GM19324 (cell line): ENCODE data around the gene ST3GAL5.

Experiments used
- ATAC-seq: cut with Tn5 transposase; IDR thresholded peaks from one replicate; pipeline ENCODE4 v1.9.1; 2021; ENCODE audit warnings: mild to moderate bottlenecking, moderate library complexity; ENCODE audit not compliant: unreplicated experiment, low FRiP score

The ST3GAL5 gene

DNA sequence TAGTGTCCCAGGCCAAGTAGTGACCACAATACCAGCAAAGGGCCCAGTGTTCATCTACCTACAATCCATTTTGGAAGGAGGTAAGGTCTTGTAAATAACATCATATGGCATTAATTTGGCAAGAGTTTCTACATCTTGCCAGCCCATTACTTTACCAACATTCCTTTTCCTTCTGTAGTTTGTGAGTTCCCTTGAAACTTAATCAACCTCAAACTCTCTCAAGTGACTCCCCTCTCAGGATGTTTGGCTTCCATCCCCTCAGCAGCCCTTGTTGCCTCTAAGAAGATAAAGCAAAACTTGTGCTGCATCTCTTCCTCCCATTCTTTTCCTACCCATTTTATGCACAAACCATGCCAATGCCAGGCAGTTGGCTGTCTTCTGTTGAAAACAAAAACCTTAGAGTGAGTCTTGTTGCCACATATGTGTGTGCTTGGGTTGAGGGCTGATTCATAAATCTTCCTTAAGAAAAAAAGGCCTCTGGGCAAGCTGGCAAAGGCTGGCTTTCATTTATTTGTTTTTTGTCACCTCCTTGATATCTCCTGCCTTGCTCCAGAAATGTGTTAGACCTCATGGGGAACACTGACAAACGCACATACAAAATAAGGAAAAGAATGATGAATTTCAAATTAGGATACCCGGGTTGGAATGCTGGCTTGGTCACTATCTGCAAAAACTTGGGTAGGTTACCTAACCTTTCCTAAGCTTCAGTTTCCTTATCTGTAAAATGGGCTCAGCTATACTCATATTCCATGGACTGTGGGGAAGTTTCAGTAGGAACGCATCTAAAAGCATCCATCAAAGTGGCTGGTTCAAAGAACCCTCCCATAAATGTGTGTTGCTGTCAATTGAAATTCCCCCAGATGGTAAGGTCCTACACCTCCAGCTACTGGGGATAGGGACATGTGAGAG lies 29.4 kb upstream of the ST3GAL5 start:
- ATAC-seq = no peak

DNA sequence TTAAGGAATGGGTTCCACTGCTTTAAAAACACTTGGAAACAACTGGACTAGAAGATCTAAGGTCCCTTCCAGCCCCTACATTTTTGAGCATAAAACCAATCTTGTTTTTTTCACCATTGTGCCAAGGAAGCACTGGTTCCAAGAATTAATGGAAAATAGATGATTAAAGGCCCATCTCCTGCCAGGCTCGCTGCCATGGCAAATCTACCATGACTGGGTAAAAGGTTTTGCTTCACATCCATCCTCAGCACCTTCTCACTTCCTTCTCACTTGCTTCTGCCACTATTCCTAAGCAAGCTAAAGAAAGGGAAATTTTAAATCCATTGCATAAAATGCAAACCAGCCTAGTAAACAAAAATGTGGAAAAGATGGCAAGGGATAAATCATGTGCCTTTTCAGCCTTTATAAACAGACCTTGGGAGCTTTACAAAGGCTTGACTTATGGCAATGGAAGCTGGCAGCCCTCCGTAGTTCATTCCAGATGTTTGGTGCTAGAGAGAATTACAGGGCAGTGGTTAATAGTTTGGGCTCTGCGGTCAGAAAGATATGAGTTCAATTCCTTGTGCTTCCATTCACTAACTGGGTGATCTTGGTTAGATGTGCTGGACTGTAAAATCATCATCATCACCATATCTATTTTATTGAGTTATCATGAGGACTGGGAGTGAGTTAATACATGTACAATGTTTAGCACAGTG lies 27.0 kb upstream of the ST3GAL5 start:
- no peak for ATAC-seq

GRCh38 chr2:85914922-85915321 lies 26.1 kb upstream of the ST3GAL5 start:
- no peak for ATAC-seq

DNA sequence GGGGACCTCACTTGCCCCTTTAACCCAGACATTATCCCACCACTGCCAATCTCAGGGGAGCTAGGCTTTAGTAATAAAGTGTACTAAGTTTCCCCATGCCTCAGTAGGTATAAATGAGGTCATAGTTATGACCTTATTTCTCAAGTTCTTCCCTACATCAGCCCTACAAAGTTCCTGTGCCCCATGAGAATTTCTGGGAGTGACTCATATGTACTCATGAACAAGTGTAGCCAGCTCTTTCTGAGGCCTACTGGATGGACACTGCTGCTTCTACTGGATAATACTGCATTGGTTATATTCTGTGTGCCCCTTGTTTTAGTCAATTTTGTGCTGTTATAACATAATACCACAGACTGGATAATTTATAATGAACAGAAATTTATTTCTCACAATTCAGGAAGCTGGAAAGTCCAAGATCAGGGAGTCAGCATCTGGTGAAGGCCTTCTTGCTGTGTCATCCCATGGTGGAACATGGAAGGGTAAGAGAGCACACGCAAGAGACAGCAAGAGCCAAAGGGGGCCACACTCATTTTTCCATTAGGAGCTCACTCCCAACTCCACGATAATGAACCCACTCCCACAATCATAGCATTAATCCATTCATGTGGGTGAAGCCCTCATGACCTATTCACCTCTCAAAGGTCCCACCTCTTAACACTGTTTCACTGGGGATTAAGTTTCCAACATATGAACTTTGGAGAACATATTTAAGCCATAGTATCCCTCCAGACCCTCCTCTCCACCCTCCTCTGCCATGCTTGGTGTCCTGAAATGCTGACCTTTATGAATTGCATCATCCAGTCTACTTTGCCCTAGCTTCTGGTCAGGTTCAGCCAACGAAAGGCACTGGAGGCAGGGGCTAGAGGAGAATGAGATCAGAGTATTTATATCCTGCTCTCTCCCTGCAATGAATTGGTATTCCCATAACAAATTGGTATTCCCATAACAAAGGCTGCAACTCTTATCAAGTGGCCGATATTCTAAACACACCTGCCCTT lies 25.4 kb upstream of the ST3GAL5 start:
- no peak for ATAC-seq

GRCh38 chr2:85911814-85912692 lies 23.3 kb upstream of the ST3GAL5 start:
- ATAC-seq = no peak

GRCh38 chr2:85911097-85911496 lies 22.3 kb upstream of the ST3GAL5 start:
- ATAC-seq = no peak

DNA sequence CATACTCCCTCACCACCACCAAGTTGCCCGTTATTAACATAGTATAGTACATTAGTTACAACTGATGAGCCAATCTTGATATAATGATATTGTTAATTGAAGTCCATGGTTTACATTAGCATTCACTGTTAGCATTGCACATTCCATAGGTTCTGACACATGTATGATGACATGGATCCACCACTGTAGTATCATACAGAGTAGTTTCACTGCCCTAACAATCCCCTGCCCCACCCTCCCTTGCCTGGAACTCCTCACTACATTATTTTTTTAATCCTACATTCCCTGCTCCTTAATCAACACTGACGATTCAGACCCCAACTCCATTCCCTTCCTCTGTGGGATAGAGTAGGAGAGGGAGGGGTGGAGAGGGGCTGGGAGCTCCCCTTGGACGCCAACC lies 20.2 kb upstream of the ST3GAL5 start:
- ATAC-seq = no peak

GRCh38 chr2:85908506-85908905 lies 19.7 kb upstream of the ST3GAL5 start:
- no peak for ATAC-seq

GRCh38 chr2:85907671-85908157 lies 18.9 kb upstream of the ST3GAL5 start:
- no peak for ATAC-seq

DNA sequence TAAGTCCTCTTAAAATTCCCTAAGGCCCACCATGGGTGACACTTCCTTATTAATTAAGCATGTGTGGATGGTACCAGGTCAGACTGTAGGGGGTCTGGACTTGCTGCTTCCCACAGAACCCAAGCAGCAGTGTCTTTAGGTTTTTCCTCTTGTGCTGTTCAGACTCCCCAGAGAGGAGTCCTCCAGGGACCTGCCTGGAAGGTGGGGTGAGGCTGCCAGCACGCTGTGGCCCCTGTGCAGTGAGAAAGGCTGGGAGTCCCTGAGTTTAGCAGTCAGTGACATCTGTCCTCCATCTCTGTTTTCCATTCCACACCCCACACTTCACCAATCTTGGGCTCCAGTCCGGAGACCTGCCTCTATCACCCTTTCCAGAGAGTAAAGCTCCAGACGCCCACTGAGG lies 18.0 kb upstream of the ST3GAL5 start:
- no peak for ATAC-seq

DNA sequence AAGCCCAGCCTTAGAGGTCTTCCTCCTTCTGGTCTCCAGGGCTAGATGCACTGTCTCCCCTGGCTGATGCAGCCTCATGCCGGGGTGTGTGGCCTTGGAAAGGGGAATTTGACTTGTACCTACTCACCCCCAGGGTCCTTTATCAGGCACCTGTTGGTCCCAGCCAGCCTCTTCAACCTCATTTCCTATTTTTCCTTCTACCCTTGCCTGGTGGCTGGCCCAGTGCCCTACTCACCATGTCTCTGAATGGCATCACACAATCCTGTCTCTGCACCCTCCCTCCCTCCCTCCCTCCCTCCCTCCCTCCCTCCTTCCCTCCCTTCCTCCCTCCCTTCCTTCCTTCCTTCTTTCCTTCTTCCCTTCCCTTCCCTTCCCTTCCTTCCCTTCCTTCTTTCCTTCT lies 17.1 kb upstream of the ST3GAL5 start:
- ATAC-seq = no peak

- ATAC-seq = no peak
Observed at GRCh38 chr2:85905187-85905666, 16.4 kb upstream of the ST3GAL5 start.

DNA sequence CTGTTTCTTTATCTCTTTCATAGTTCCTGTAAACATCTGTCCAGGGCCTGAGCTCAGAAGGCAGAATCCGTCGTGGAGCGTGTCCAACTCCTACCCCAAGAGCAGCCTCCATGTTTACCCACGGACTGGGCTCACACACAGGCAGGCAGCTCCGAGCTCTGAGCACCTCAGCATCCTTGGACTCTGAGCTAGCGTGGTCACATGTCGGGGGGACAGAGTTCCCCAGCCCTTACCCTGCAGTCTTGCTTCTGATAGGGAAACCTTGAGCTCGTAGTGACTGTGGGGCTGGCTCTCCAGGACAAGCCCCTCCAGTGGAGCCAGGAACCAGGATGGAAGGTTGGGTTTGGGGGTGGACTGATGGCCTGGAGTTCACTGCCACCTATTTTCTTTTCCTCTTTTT lies 15.1 kb upstream of the ST3GAL5 start:
- no peak for ATAC-seq

DNA sequence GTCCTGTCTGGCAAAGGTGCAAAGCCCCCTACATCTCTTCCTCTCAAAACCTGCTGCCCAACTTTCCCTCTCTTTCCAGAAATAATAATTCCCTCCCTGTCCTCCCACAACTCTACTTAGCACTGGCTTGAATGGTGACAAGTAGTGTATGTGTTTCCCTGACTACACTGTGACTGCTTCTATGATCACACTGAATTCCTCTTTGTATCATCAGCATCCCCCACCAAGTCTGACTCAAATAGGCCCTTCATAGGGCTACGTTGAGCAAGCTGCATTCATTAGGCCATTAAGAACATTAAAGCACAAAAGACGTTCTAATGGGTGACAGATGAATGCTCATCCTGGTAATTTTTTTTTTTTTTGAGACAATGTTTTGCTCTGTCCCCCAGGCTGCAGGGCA lies 13.7 kb upstream of the ST3GAL5 start:
- no peak for ATAC-seq

- no peak for ATAC-seq
Observed at GRCh38 chr2:85901155-85901554, 12.4 kb upstream of the ST3GAL5 start.

- ATAC-seq = no peak
Observed at GRCh38 chr2:85900366-85900765, 11.6 kb upstream of the ST3GAL5 start.

DNA sequence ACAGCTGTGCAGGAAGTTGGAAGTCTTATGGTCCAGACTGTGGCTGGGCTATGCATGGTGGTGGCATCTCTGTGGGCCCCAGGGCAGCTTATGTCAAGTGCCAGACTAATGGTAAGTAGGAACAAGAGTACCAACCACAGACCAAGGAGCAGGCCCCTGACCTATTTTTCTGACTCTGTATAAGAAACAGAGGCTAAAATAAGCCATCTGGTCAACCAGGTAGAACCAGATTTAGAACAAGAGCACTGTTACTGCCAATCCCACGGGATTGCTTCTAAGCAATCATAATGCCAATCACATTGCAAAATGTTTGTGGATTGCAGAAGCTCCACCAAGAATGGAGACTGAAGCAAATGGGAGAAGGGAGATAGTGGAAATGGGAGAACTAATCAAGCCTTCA lies 11.1 kb upstream of the ST3GAL5 start:
- ATAC-seq = no peak

- ATAC-seq = no peak
Observed at GRCh38 chr2:85899284-85899683, 10.5 kb upstream of the ST3GAL5 start.

DNA sequence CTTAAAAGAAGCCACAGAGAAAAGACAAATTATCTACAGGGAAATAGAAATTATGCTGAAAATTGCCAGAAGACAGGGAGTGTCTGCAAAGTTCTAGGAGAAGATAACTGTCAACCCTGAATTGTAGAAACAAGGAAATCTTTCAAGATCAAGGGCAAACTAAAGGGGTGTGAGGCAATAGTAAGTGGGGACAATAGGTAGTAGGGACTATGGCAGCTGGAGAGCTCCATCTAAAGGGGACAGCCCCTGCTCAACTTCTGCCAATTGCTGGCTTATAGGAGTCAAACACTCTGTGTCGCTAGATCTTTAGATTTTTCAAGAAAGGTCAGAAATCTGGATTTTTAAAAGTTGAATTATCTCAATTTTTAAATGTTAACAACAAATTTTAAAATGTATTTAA lies 10.1 kb upstream of the ST3GAL5 start:
- no peak for ATAC-seq
